Measurements from ENCODE around the gene NAPA.

Gene NAPA

GRCh38 chr19:47494211-47494547 lies 20.7 kb downstream of the NAPA start:
- Histone ChIP-seq H4K20me1 (ENCODE audit: insufficient read depth, low read length, poor library complexity, severe bottlenecking) (no peaks in the 10 kb centered on the region), H3K4me1 (ENCODE audit: insufficient read depth, low read length, poor library complexity, severe bottlenecking) (no peaks in the 10 kb centered on the region), H3K27me3 (ENCODE audit: insufficient read depth, low read length, poor library complexity, severe bottlenecking) (no peaks in the 10 kb centered on the region), H3K36me3 (ENCODE audit: insufficient read depth, low read length) (peaks cover 47% of the 10 kb centered on the region; the same call in 1 of the 2 replicates), H3K9ac (ENCODE audit: low read depth, low read length, poor library complexity, severe bottlenecking) (no peak overlapping the region), H3K4me2 (ENCODE audit: low read depth, low read length, poor library complexity, severe bottlenecking) (no peak overlapping the region), H3K9me3 (ENCODE audit: insufficient read depth, low read depth, low read length) (no peaks in the 10 kb centered on the region), H3K79me2 (ENCODE audit: insufficient read depth, low read length) (no peaks in the 10 kb centered on the region), H2AFZ (ENCODE audit: low read length) (no peak overlapping the region), H3K9me2 (replicated peaks; ENCODE audit: low read depth, low read length) (no peaks in the 10 kb centered on the region), H3K4me3 (ENCODE audit: low read length, poor library complexity, severe bottlenecking) (no peak overlapping the region), H3F3A (ENCODE audit: low read depth) (no peaks in the 10 kb centered on the region)
- TF ChIP-seq EZH2phosphoT487 (IDR thresholded peaks at IDR 0.05; ENCODE audit: borderline replicate concordance) (no peak), CTCF (conservative IDR thresholded peaks at IDR 0.05; ENCODE audit: low read length) (no peak)

- Histone ChIP-seq H3K9me2 (replicated peaks; ENCODE audit: low read depth, low read length) (no peaks in the 10 kb centered on the region), H3K9ac (ENCODE audit: low read depth, low read length, poor library complexity, severe bottlenecking) (no peak overlapping the region), H3F3A (ENCODE audit: low read depth) (no peaks in the 10 kb centered on the region), H3K79me2 (ENCODE audit: insufficient read depth, low read length) (no peaks in the 10 kb centered on the region), H3K4me3 (ENCODE audit: low read length, poor library complexity, severe bottlenecking) (no peak overlapping the region), H3K9me3 (ENCODE audit: insufficient read depth, low read depth, low read length) (no peaks in the 10 kb centered on the region), H2AFZ (ENCODE audit: low read length) (no peak overlapping the region), H3K36me3 (ENCODE audit: insufficient read depth, low read length) (peaks cover 43% of the 10 kb centered on the region; the same call in 1 of the 2 replicates), H3K4me2 (ENCODE audit: low read depth, low read length, poor library complexity, severe bottlenecking) (no peak overlapping the region), H4K20me1 (ENCODE audit: insufficient read depth, low read length, poor library complexity, severe bottlenecking) (no peaks in the 10 kb centered on the region), H3K4me1 (ENCODE audit: insufficient read depth, low read length, poor library complexity, severe bottlenecking) (no peaks in the 10 kb centered on the region), H3K27me3 (ENCODE audit: insufficient read depth, low read length, poor library complexity, severe bottlenecking) (no peaks in the 10 kb centered on the region)
- TF ChIP-seq CTCF (conservative IDR thresholded peaks at IDR 0.05; ENCODE audit: low read length) = no peak
- TF ChIP-seq EZH2phosphoT487 (IDR thresholded peaks at IDR 0.05; ENCODE audit: borderline replicate concordance) = no peak
Observed at GRCh38 chr19:47493378-47494210, 21.3 kb downstream of the NAPA start.

- no peak overlapping the region for H3K4me2 ChIP-seq (ENCODE audit: low read depth, low read length, poor library complexity, severe bottlenecking)
- H3F3A ChIP-seq (ENCODE audit: low read depth) = no peaks in the 10 kb centered on the region
- H3K9me3 ChIP-seq (ENCODE audit: insufficient read depth, low read depth, low read length) = no peaks in the 10 kb centered on the region
- no peaks in the 10 kb centered on the region for H4K20me1 ChIP-seq (ENCODE audit: insufficient read depth, low read length, poor library complexity, severe bottlenecking)
- H3K9ac ChIP-seq (ENCODE audit: low read depth, low read length, poor library complexity, severe bottlenecking) = no peak overlapping the region
- no peaks in the 10 kb centered on the region for H3K79me2 ChIP-seq (ENCODE audit: insufficient read depth, low read length)
- H3K4me1 ChIP-seq (ENCODE audit: insufficient read depth, low read length, poor library complexity, severe bottlenecking) = no peaks in the 10 kb centered on the region
- H3K9me2 ChIP-seq (replicated peaks; ENCODE audit: low read depth, low read length) = no peaks in the 10 kb centered on the region
- peaks cover 37% of the 10 kb centered on the region; the same call in 1 of the 2 replicates for H3K36me3 ChIP-seq (ENCODE audit: insufficient read depth, low read length)
- TF ChIP-seq EZH2phosphoT487 (IDR thresholded peaks at IDR 0.05; ENCODE audit: borderline replicate concordance) (no peak), CTCF (conservative IDR thresholded peaks at IDR 0.05; ENCODE audit: low read length) (no peak)
- no peak overlapping the region for H2AFZ ChIP-seq (ENCODE audit: low read length)
- no peaks in the 10 kb centered on the region for H3K27me3 ChIP-seq (ENCODE audit: insufficient read depth, low read length, poor library complexity, severe bottlenecking)
- H3K4me3 ChIP-seq (ENCODE audit: low read length, poor library complexity, severe bottlenecking) = no peak overlapping the region
Observed at GRCh38 chr19:47492571-47493377, 22.1 kb downstream of the NAPA start.

Data from Loucy (cell line).